Measurements from ENCODE around the gene SCN2B.

GRCh38 chr11:118223992-118224391 is 47.6 kb upstream of the SCN2B start:
- TF ChIP-seq EZH2 (IDR thresholded peaks at IDR 0.05; ENCODE audit: borderline replicate concordance, insufficient read depth, low read length, poor library complexity, severe bottlenecking): no peak
- no peak for TF ChIP-seq CTCF (IDR thresholded peaks at IDR 0.05; ENCODE audit: poor library complexity, severe bottlenecking)

All from neural cell (in vitro differentiated cells).